Measurements from ENCODE around the gene ZBTB43.

DNA sequence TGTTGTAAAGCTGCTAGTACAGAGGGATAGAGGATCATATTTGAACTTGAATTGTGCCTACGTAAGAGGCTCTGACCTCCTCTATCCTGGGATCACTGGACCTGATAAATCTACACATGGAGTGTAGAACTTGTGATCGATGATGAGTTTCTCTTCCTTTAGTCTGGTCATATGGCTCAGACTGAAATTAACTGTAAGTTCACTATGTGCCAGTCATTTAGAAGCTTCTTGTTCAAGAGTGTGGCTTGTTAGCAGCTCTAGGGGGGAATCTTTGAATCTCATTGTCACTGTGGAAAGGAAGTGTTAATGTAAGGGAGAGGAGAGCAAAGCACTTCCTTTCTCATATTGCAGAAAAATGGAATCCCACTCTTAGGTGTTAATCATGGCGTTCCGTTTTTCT, 67.7 kb downstream of the ZBTB43 start:
- TF ChIP-seq, protein P1, sequence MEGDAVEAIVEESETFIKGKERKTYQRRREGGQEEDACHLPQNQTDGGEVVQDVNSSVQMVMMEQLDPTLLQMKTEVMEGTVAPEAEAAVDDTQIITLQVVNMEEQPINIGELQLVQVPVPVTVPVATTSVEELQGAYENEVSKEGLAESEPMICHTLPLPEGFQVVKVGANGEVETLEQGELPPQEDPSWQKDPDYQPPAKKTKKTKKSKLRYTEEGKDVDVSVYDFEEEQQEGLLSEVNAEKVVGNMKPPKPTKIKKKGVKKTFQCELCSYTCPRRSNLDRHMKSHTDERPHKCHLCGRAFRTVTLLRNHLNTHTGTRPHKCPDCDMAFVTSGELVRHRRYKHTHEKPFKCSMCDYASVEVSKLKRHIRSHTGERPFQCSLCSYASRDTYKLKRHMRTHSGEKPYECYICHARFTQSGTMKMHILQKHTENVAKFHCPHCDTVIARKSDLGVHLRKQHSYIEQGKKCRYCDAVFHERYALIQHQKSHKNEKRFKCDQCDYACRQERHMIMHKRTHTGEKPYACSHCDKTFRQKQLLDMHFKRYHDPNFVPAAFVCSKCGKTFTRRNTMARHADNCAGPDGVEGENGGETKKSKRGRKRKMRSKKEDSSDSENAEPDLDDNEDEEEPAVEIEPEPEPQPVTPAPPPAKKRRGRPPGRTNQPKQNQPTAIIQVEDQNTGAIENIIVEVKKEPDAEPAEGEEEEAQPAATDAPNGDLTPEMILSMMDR (IDR thresholded peaks at IDR 0.05; ENCODE audit: borderline replicate concordance, extremely low read depth, low read length, poor library complexity, severe bottlenecking), result no peak
- no peak for TF ChIP-seq EZH2 (IDR thresholded peaks at IDR 0.05; ENCODE audit: borderline replicate concordance, low read depth, low read length, severe bottlenecking)
